T1000 (cell line): Measurements from ENCODE around the gene BORCS6.

Experiments
- DNase-seq: peaks from one replicate; lab custom pipeline; 2025; ENCODE audit warnings: mixed read lengths; lab: John Stamatoyannopoulos, UW

Gene BORCS6

GRCh38 chr17:8210761-8211458 is 20.9 kb upstream of the BORCS6 start:
- no peak for DNase-seq

- DNase-seq: peak; percentile 81
These were observed 20.2 kb upstream of the BORCS6 start, which contains the start of gene AURKB for GRCh38 chr17:8209907-8210760. Gene AURKB, minus strand, starts transcription at chr17:8210575. Its CDS starts 351 bp downstream, at chr17:8210224.

GRCh38 chr17:8206536-8206935 is 16.6 kb upstream of the BORCS6 start:
- no peak for DNase-seq

- no peak for DNase-seq
These were observed 15.0 kb upstream of the BORCS6 start for GRCh38 chr17:8204761-8205555.

DNA sequence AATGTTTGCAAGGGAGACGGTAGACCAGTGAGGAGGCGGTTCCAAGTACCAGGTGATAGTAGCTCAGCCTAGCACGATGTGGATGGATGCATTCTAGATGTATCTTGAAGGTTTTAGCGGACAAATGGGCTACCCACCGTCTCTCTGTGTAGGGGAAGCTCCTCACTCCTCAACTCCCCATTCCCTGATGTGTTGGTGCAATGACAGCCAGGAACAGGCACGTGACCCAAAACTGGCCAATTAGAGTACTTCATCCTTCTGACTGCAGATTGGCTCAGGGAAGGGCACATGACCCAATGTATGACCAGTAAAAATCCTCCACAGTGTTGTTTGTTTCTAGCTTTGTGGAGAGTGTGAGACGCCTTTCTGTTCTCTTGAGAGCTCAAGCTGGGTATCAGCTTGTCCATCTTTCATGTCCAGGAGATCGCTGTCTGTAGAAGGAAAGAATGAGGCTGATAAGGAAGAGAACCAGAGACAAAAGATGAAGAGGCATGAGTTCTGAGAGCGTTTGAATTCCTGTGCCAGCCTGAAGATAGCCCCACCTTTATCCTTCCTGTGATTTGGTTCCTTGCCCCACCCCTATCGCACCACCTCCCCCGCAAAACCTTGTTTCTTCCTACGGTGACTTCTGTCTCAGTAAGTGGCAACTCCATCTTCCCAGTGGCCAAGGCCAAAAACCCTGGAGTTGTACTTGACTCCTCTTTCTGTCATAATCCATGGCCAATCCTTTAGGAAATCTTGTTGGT is 2.3 kb upstream of the BORCS6 start:
- DNase-seq: peak; percentile 74

DNA sequence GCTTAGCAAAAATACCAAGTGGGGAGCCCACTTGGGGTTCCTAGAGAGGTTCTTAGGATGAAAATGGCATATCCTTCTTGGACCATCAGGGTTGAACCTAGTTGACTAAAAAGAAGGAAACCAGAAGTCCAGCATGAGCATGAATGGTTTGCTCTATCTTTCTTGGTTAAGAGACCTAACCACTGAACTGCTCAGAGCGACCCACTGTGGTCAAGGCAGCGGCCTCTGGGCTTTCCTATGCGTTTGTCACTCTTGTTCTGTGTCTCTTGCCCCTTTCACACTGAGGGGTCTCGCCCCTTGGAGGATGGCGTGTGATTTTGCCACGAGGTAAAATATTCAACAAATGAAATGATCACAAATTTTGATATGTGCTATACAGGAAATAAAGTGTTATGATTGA is 526 bp upstream of the BORCS6 start:
- DNase-seq: no peak

GRCh38 chr17:8189041-8189710 is 804 bp downstream of the BORCS6 start:
- DNase-seq: no peak

- DNase-seq: no peak
These were observed 1.6 kb downstream of the BORCS6 start for GRCh38 chr17:8188263-8188839.

GRCh38 chr17:8187517-8188262 is 2.3 kb downstream of the BORCS6 start:
- peak; percentile 96 for DNase-seq

- peak; percentile 96 for DNase-seq
These were observed 3.0 kb downstream of the BORCS6 start for GRCh38 chr17:8186787-8187516.

GRCh38 chr17:8186446-8186786 is 3.6 kb downstream of the BORCS6 start:
- DNase-seq: no peak

DNA sequence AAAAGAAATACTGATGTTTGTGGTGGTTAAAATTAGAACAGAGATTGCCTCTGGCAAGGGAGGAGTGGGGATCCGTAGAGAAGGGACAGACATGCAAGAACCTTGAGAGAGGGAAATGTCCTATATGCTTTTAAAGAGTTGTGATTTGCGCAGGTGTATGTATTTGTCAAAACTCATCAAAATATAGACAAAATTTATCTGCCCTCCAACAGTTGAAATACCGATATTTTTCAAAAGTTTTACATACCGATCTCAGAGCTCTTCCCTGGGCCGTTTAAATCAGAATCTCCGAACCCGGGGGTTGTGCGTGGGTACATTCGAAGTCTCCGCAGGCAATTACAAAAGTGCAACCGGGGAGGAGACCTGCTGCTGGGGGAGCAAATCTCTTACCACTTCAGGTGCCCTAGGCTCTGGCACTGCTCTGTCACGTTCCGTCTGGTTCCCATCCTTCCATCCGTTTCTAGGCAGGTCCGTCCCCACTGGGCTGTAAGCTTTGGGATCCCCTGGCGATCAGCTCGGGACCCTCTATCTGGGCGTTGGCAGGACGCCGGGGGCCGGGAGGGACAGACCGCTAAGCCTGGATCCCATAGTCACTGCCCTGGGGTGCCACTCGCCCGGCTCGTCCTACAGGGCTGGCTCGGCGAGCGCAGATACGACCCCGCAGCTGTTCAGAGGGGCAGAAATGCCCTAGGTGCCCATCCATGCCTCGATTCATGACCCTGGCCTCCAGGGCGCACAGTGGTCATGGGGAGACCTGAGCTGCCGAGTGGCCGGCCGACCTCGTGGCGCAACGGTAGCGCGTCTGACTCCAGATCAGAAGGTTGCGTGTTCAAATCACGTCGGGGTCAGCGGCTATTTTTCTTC is 4.2 kb downstream of the BORCS6 start:
- peak; percentile 87 for DNase-seq

GRCh38 chr17:8176998-8177731 is 12.8 kb downstream of the BORCS6 start:
- DNase-seq: no peak

DNA sequence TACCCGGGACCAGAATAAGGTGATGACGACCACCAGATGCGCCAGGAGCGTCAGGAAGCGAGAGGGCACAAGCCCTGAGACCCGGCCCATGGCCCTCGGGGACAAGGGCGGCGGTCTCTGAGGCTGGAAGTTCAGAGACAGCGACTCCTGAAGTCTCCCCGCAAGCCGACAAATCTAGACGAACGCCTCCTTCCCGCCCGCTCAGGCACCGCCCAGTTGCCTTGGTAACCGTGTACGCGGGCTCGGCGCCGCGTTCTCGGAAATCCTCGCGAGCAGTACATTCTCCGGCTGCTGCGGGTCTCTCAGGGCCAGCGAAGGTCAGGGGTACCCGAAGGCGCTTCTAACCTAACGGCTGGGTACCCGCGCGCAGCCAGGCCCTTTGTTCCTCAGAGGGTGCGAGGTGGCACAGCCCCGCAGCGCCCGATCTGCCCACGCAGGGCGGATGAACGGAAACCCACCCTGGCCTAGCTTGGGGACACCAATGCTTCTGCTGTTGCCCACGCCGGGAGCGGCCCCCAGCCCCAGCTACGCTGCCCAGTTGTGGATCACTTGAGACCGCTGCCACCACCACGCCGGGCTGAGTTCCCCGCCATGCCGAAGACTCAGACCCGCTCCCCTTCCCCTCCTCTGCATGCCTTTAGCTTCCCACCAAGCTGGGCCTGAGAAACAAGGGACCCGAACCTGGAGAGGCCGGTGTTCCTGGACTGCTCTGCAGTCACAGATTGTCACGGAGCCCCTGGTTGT is 13.6 kb downstream of the BORCS6 start, which contains the start of gene TMEM107:
TSS of gene TMEM107 (minus strand) at position 184 of the 744 bp plus-strand sequence. CDS start at position 90, 94 bp downstream.
- DNase-seq: peak; percentile 72

GRCh38 chr17:8175795-8176196 is 14.2 kb downstream of the BORCS6 start:
- peak; percentile 29 for DNase-seq

DNA sequence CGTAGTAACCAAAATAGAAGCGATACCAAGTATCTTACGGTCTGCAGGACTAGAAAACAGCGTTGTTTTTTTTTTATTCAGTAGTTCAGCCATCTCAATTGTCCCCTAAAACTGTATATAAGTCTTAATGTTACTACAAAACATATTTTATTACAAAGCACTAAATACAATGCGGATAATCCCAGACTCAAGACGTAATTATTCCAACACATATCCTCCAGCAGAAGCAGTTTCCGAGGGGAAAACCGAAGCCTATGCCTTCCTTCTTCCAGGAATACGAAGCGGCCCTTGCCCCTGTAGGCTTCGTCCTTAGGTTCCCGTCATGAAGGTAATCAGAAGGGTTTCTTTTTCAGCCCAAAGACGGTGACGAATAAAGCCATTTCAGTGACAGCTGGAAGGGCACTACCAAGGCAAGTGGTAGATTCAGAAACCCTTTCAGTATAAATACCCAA is 16.1 kb downstream of the BORCS6 start:
- no peak for DNase-seq
